HG03457 (cell line): Measurements from ENCODE around the gene SLCO2A1.

ENCODE experiments used
- ATAC-seq: cut with Tn5 transposase; IDR thresholded peaks from one replicate; pipeline ENCODE4 v1.9.1; 2021; ENCODE audit warnings: moderate number of reproducible peaks; ENCODE audit not compliant: unreplicated experiment

The SLCO2A1 gene

GRCh38 chr3:134035836-134036235, 6.1 kb upstream of the SLCO2A1 start:
- ATAC-seq: no peak

- no peak for ATAC-seq
Observed at GRCh38 chr3:134034005-134034785, 4.5 kb upstream of the SLCO2A1 start.

DNA sequence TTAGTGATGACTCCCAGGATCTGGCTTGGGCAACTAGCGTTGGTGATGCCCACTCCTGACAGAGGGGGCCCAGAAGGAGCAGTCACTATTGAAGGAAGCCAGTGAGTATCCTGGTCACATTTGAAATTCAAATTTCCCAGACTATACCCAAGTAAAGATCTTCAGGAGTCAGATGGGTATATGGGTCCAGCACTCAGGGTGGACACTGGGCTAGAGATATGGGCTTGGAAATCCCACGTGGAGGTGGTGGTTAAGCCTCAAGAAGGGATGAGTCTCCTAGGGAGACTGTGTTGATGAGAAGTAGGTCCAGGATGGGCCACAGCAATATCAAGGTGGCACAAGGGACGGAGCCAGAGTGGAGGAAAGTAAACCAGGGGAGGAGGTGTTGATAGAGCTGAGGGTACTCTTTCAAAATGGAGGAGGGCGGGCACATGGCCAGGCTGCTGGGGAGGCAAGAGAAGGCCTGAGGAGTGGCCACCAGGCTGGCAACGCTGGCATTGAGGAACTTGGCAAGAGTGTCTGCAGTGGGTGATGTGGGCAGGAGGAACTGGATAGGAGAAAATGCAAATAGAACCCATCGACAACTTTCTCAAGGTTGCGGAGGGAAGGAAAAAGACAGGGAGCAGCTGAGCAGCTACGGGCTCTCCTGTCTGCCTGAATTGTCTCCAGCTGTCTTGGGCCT, 3.7 kb upstream of the SLCO2A1 start:
- ATAC-seq: no peak

GRCh38 chr3:134031348-134031915, 1.7 kb upstream of the SLCO2A1 start:
- ATAC-seq: no peak

GRCh38 chr3:134030379-134031347, 938 bp upstream of the SLCO2A1 start:
- ATAC-seq: no peak

- no peak for ATAC-seq
Observed at GRCh38 chr3:134029256-134029733, 430 bp downstream of the SLCO2A1 start.

GRCh38 chr3:134028486-134029255, 1.1 kb downstream of the SLCO2A1 start:
- ATAC-seq: no peak

- ATAC-seq: no peak
Observed at GRCh38 chr3:134027631-134028030, 2.1 kb downstream of the SLCO2A1 start.

- ATAC-seq: no peak
Observed at GRCh38 chr3:134020135-134020680, 9.5 kb downstream of the SLCO2A1 start.

DNA sequence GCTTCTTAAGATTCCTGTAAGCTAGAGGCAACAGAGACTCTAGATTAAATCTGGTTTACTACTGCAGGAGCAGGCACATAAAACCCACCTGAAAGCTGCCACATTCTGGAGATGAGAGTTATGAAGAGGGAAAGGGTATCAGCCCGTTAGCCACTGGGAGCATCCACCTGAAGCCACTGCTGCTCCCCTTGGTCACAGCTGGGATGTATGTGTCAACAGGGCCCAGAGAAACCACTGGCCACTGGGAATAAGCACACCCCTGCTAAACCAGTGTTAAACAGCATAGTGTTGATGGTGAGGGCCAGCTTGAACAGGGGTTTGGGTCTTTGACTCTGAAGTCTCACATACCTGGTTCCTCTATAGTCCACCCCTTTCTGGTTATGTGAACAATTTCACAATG, 10.9 kb downstream of the SLCO2A1 start:
- no peak for ATAC-seq

DNA sequence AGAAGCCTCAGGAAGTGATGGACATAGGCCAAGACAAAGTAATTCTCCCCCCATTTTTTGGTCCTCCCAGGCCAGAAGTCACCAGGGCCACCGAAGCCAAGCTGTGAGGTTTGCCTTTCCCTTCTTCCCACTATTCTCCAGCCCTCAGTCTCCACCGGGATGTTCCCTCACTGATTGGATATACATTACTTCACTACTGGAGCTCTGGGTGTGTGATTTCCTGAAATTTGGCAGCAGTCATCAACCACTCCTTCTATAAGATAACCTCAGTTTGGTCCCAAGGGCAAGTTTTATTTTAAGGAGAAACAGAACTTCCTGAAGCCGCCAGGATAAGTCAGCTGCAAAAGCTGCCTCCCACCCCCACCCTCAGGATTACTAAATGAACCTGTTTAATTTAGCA, 11.3 kb downstream of the SLCO2A1 start:
- ATAC-seq: no peak

GRCh38 chr3:134017490-134017889, 12.2 kb downstream of the SLCO2A1 start:
- ATAC-seq: no peak

GRCh38 chr3:134014270-134014669, 15.5 kb downstream of the SLCO2A1 start:
- ATAC-seq: no peak

DNA sequence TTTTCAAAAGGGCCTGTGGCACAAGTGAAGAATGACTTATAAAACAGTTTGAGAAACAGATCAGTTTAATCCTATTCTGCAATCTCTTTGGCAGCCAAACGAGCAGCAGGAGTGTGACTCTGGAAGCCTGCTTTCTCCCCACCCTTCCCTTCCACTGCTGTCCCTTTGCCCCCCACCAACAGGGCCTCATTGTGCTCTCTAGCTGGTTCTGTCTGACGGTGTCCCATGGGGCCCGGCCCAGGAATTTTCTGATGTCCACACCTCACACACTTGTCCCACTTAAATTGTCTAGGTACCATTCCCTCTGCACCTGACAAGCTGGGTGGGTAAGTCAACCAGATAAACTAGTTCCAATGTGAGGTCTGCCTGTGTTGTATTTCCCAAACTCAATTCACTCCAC, 16.4 kb downstream of the SLCO2A1 start:
- ATAC-seq: no peak

- no peak for ATAC-seq
Observed at GRCh38 chr3:134009345-134010000, 20.3 kb downstream of the SLCO2A1 start.

- ATAC-seq: no peak
Observed at GRCh38 chr3:134008630-134009156, 21.0 kb downstream of the SLCO2A1 start.

DNA sequence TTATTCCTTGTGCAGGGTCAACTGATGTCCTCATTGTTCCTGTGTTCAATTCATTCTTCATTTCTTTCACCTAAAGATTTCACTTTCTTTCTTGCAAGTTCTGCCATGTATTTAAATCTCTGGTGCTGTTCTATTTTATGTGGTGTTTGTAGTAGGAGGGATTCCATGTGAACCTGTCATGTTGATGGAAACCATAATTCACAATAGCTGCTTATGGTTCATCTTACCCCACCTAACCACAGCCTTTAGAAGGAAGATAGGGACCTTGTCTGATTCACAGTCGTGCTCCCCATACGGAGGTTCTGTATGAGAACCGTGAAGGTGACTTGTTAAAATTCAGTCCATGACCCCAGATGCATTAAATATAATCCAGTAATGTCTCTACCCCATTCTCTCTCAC, 21.9 kb downstream of the SLCO2A1 start:
- no peak for ATAC-seq

- ATAC-seq: no peak
Observed at GRCh38 chr3:134004841-134005240, 24.9 kb downstream of the SLCO2A1 start.

DNA sequence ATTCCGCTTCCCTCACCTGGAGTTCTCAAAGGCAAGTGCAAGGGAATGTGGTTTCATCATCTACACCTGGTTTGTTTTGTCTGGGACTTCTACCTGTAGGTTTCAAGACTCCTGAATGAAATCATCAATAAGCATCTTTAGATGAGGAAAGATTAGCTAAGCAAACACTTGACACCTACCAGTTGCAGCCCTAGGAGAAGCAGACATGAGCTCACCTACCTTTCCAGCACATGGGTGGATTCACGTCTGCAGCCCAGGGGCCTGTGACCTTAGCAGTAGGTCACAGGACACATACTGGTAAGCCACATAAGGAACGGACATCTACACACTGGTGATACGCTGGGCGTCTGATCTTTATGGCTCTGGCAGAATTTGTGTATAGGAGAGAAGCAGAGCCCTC, 26.7 kb downstream of the SLCO2A1 start:
- no peak for ATAC-seq
